Sigmoid colon (tissue), 4 donors: ENCODE data around the gene PUM1.

Source experiments
- CTCF ChIP-seq, 4 experiments: fragments of 450-650 bp in 3 of 4; fragments of 200-600 bp in 1 of 4; IDR thresholded peaks; one replicate each; pipeline ENCODE4 v1.5.1; 2016 to 2019; ENCODE audit warnings: antibody characterized with exemption in 4 of 4, mild to moderate bottlenecking in 3 of 4, moderate library complexity in 2 of 4
- EP300 ChIP-seq, 4 donors: sonication (generic); formaldehyde crosslinking; IDR thresholded peaks; one replicate each; pipeline ENCODE4 v1.6.1; 2017; ENCODE audit warnings: antibody characterized with exemption in 4 of 4
- POLR2A ChIP-seq, 2 donors: fragments of 450-650 bp; IDR thresholded peaks; one replicate each; pipeline ENCODE4 v1.6.1; 2016; ENCODE audit warnings: antibody characterized with exemption in 2 of 2, mild to moderate bottlenecking in 2 of 2, moderate library complexity in 2 of 2
- POLR2AphosphoS5 ChIP-seq, 4 donors: sonication (generic); formaldehyde crosslinking; IDR thresholded peaks; one replicate each; pipeline ENCODE4 v1.6.1; 2017; ENCODE audit warnings: antibody characterized with exemption in 4 of 4

GRCh38 chr1:30887485-30888315 lies 177.8 kb downstream of the PUM1 start:
- TF ChIP-seq CTCF (IDR thresholded peaks at IDR 0.05), result no peak
- no peak for TF ChIP-seq POLR2AphosphoS5 (IDR thresholded peaks at IDR 0.05)
- no peak for TF ChIP-seq POLR2A (IDR thresholded peaks at IDR 0.05)
- TF ChIP-seq EP300 (IDR thresholded peaks at IDR 0.05), result no peak
